ENCODE results near the gene C4BPB.

- TF ChIP-seq CTCF (IDR thresholded peaks at IDR 0.05) = no peak
- no peak for TF ChIP-seq POLR2A (IDR thresholded peaks at IDR 0.05)
These were observed 32.0 kb upstream of the C4BPB start for GRCh38 chr1:207056673-207057072.
